Jurkat, Clone E6-1 (cell line): ENCODE data around the gene RPS21.

ENCODE experiments used
- DNase-seq: peaks from one replicate; pipeline ENCODE4 v3.0.0-alpha.2; 2011; ENCODE audit warnings: low read depth, low spot score
- H3K4me3 ChIP-seq: 2 replicates; pipeline ENCODE4 v1.5.1; 2011; ENCODE audit warnings: mild to moderate bottlenecking, low read length, control low read depth, moderate library complexity

RPS21 gene

GRCh38 chr20:62391165-62392076 lies 4.5 kb downstream of the RPS21 start:
- no peak overlapping the region for H3K4me3 ChIP-seq
- no peak for DNase-seq

- DNase-seq = no peak
- H3K4me3 ChIP-seq = no peak overlapping the region
Observed at GRCh38 chr20:62392077-62392418, 5.1 kb downstream of the RPS21 start.

DNA sequence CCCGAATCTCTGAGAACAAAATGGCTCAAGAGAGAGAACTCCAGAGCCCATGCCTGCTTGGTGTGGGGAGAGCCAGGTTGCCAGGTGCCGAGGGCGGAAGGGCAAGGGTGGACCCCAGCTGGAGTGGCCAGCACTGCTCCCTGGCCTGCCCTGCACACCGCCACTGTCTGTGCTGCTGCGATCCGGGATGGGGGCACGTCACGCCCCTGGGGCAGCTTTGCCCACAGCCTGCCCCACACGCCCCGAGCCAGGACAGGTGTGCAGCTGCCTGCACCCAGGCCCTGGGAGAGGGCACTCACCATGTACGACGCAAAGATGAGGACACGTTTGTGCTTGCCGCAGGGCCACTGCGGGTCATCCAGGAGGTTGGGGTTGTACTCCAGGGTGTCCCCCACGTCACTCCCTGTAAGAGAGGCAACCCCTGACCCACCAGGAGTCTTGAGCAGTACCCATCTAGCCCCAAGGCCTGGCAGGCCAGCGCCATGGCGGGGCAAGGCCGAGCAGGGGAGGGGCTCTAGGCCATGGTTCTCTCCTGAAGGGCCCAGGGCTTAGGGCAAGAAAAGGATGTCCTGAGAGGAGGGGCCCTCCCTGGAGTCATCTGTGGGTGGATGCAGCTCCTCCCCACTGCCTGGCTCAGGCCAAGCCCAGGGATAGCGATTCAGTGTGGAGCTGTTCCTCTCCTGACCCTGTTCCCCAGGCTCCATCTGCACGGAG lies 5.9 kb downstream of the RPS21 start:
- no peak for DNase-seq
- no peak overlapping the region for H3K4me3 ChIP-seq

- no peak overlapping the region for H3K4me3 ChIP-seq
- DNase-seq = no peak
Observed at GRCh38 chr20:62393335-62393665, 6.4 kb downstream of the RPS21 start.

- no peak overlapping the region for H3K4me3 ChIP-seq
- DNase-seq = no peak
Observed at GRCh38 chr20:62393830-62394229, 6.9 kb downstream of the RPS21 start.

DNA sequence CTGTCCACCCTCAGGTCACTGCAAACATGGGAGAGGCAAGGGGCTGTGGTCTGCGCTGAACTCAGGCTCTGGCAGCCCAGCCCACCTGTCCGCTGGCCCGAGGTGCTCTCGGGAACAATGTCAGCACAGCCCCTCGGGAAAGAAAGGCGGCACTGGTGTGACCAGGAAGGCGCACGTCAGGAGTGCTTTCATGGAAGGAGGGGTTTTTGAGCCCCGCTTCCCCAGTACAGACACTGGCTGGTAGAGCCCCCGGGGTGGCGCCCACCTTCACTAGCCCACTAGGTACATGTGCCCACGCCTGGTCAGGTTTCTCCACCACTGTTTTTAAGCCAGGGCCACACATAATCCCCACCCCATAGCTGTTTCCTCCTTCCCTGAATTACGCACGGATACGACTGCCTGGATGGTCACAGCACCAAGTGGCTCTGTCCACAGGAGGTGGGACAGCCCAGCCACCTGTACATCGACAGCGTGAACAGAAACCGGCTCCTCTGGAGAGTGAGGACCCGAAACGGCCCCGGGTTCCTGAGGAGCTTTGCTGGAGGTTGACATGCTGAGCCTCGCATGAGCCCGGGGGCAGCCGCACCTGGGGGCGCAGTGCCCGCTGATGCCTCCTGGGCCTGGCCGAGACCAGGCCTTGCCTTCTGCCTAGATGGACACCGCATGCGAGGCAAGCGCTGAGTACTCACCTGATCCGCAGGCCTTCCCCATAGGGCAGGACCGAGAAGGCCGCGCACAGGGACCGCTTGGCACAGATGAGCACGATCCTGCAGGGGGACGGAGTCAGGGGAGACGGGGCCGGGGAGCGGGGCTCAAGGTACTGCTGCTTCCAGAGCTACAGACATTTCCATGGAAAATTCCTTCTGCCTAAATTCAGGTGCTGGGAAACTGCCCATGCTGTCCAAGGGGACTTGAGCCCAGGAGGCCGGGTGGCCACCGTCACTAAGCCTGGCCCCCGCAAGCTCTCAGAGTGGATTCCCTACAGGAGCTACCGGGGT lies 7.6 kb downstream of the RPS21 start:
- no peak for DNase-seq
- no peak overlapping the region for H3K4me3 ChIP-seq

GRCh38 chr20:62395311-62396242 lies 8.7 kb downstream of the RPS21 start:
- no peak for DNase-seq
- H3K4me3 ChIP-seq = no peak overlapping the region

DNA sequence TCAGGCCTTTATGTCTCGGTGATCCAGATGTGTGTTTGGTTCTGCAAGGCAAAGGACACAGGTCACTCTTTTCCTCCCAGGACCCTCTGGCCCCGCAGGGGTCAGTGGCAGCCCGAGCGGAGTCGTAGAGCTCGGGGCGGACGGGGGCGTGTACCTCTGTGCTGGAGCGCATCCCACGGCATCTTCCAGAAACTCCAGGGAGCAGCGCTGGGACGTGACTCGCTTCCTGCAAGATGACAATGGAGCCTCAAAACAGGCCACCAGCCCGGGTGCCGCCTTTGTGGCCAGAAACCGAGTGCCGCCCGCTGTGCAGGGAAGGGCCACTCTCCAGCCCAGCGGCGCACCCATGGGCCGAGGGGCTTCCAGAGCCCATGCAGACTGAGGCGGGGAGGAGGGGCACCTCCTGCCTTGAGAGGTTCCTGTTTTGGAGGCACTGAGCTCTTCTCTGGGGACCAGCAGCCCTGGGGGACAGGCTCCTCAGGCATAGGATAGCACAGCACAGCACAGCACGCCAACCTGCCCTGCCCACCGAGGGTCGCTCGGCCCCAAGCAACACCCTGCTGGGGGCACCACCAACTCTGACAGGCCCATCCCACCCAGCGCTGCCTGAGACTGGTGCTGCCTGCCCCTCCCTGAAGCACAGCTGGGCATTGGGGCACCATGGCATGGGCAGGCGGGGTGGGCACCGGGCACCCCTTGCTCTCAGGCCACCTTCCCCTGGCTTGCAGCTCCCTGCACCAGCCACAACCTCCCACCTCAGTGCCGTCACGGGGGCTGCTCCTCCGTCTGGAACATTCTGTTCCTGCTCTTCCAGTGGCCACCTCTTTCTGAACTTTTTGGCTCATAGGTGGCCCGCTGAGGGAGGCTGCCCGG lies 9.7 kb downstream of the RPS21 start:
- H3K4me3 ChIP-seq = no peak overlapping the region
- no peak for DNase-seq

DNA sequence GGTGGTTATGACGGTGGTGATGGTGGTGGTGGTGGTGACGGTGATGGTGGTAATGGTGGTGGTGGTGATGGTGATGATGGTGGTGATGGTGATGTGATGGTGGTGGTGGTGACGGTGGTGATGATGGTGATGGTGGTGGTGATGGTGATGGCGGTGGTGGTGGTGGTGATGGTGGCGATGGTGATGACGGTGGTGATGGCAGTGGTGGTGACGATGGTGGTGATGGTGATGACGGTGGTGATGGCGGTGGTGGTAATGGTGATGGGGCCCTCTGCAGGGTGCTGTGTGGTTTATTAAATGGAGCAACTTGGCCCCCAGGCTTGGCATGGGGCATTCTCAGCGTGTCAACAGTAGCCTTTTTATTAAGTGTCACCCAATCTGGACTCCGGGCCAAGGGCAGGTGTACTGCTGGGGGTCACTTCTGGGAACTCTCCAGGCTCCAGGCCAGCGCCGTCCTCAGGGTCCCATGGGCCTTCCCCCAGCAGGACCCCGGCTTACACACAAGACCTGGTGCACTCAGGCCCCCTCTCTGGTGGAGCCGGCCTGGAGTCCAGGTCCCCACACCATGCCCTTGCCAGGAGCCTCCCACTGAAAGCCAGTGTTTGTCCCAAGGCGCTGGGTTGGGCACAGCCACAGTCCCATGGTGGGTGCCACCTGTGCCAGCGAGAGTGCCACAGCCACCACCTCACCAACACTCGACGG lies 11.4 kb downstream of the RPS21 start:
- H3K4me3 ChIP-seq = no peak overlapping the region
- no peak for DNase-seq

GRCh38 chr20:62400021-62400420 lies 13.1 kb downstream of the RPS21 start:
- no peak overlapping the region for H3K4me3 ChIP-seq
- DNase-seq = no peak

- H3K4me3 ChIP-seq = no peak overlapping the region
- DNase-seq = no peak
Observed at GRCh38 chr20:62400541-62400940, 13.6 kb downstream of the RPS21 start.

DNA sequence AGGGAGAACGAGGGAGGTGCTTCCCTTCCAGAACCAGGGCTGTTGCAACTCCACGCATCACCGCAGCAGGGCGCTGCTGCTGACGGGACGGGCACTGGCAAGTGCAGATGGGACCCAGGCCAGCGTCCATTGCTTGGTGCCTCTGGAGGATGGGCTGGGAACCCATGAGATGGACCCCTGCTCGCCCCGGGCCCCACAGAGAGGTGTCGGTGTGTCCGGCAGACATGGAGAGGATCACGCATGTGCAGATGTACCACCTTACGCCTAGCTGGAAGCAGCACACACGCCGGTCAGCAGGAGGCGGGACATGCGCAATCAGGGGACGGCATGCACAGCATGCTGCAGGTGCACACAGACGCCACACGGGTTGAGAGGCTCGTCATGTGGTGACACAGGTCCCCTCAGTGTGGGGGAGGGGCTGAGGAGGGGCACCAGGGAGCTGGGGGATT lies 14.5 kb downstream of the RPS21 start:
- H3K4me3 ChIP-seq = no peak overlapping the region
- no peak for DNase-seq

DNA sequence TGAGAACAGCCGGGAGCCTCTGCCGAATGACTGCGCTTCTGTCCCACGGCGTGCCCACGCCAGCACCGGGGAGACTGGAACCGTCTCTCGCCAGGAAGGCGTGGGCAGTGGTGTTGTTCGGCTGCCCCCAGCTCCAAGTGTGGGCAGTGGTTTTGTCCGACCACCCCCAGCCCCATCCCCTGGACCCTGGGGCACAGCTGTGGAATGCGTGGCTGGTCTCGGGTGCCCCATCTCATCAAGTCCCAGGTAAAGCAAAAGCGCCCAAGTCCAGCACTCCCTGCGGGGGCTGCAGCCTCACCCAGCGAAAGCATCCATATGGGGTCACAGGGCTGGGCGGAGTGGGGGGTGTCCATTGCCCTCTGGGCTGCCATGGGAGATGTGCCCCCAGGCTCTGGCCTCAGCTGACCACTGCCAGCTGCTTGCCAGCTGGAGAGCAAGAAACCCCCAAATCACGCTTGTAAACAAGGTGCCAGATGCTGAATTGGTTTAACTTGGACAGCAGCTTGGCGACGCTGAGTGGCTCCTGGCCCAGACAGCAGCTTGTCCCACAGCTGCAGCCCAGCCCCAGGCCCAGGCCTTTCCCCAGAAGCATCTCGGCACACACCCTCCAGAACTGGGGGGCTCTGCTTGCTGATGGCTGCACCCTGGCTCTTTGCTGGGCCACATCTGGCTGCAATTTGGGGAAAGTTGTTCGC lies 15.7 kb downstream of the RPS21 start:
- DNase-seq = no peak
- no peak overlapping the region for H3K4me3 ChIP-seq

DNA sequence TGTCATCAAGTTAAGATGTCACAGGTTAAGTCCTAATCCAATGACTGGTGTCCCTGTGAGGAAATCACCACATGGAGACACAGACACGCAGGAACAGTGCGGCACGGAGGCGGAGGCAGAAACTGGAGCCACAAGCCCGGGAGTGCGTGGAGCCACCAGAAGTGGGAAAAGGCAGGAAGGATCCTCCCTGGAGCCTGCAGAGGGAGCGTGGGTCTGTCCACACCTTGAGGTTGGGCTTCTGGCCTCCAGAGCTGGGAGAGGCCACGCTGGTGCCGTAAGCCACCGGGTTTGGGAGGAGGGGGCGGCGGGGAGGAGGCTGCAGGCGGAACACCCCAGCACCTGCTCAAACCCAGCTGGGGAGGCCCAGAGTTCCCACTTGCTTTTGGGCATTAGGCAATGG lies 16.4 kb downstream of the RPS21 start:
- no peak for DNase-seq
- no peak overlapping the region for H3K4me3 ChIP-seq

- no peak overlapping the region for H3K4me3 ChIP-seq
- no peak for DNase-seq
Observed at GRCh38 chr20:62404112-62404665, 17.3 kb downstream of the RPS21 start.

- no peak overlapping the region for H3K4me3 ChIP-seq
- no peak for DNase-seq
Observed at GRCh38 chr20:62404761-62405107, 17.8 kb downstream of the RPS21 start.
